HG03135 (cell line): ENCODE data around the gene CEL.
"Not testable (repeated sequence)": the region's sequence is repeated elsewhere in the genome, so short reads cannot be mapped to it uniquely, and the experiment has no call there.

Experiments
- ATAC-seq: cut with Tn5 transposase; IDR thresholded peaks from one replicate; pipeline ENCODE4 v1.9.1; 2021; ENCODE audit warnings: mild to moderate bottlenecking, moderate library complexity; ENCODE audit not compliant: unreplicated experiment

Gene CEL

GRCh38 chr9:133061764-133062145 is at the start of gene CEL:
TSS of gene CEL (plus strand) at chr9:133061981. CDS start at chr9:133062003, 22 bp downstream.
- ATAC-seq: not testable (repeated sequence)

GRCh38 chr9:133014696-133015095 is 47.1 kb upstream of the CEL start:
- no peak for ATAC-seq

- ATAC-seq: no peak
Observed at GRCh38 chr9:133023117-133023890, 38.5 kb upstream of the CEL start.

GRCh38 chr9:133026426-133026825 is 35.4 kb upstream of the CEL start:
- ATAC-seq: no peak

DNA sequence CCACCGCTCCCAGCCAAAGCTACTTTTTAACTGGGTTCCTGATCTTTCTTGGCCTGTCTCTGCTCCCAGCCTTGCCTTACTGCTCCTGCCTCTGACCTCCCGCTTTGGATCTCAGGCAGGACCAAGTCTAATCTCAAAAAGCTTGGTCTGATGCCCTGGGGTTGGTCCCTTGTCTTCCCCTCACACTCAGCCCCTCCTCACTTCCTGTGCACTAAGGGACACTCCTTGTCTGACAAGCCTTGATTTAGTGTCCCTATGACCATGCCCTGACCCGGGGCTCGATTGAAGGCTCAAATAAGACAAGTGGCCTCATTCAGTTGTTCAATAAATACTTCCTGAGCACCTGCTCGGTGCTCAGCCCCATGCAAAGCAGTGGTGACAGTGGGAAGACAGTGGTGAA is 34.6 kb upstream of the CEL start:
- no peak for ATAC-seq

DNA sequence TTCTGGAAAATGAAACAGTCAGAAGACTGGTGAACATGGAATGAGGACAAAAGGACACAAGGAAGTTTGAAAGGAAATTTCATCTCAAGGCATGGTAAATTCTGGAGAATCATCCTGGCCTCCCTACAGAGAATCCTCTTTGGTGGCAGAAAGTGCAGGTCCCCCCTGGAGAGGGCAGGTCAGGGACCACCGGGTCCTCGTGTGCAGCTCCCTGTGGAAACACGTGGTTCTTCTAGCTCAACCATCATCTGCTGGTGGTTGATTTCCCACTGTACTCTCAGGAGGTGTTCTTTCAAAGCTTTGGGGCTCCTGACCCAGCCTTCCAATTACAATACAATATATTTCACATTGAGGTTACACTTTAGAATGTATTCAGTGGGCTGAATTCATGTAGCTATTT is 33.6 kb upstream of the CEL start:
- no peak for ATAC-seq

GRCh38 chr9:133029994-133030316 is 31.8 kb upstream of the CEL start:
- peak; percentile 9 for ATAC-seq

DNA sequence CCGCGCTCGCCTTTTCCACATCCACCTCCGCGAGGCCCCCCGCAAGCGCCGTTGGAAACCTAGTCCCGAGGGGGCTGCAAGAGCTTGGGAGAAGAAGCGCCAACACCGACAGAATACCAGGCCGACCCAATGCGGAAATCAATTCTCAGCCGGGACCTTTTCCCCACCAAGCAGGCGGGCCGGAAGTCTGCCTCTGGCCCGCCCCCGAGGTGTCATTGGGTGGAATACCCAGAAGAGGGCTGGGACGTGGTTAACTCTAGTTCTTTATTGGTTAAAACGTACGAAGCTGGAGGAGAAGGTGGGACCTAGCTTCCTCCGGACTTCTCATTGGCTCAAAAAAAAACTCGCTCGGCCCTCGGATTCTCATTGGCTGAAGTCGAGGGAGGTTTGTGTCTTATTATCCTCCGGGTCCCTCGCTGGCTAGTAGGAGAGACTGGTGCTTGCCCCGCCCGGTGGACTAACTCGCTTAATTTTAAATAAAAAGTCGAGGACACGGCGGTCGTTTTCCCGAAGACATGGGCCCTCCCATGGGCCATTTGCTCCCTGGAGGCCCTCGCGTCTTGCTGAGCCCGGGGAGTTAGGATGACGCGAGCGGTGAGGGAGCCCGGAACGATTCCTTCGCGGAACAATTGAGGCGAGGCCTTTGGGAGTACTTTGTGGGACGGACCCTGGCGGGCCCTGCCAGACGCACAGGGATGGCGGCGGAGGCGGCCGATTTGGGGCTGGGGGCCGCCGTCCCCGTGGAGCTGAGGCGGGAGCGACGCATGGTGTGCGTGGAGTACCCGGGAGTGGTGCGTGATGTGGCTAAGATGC is 31.3 kb upstream of the CEL start, which contains the start of gene GTF3C5:
TSS of gene GTF3C5 (plus strand) at position 681 of the 813 bp plus-strand sequence. CDS start at position 696, 15 bp downstream.
- ATAC-seq: peak; percentile 94

GRCh38 chr9:133031130-133031422 is 30.7 kb upstream of the CEL start:
- ATAC-seq: no peak

GRCh38 chr9:133031496-133031911 is 30.3 kb upstream of the CEL start:
- ATAC-seq: no peak

DNA sequence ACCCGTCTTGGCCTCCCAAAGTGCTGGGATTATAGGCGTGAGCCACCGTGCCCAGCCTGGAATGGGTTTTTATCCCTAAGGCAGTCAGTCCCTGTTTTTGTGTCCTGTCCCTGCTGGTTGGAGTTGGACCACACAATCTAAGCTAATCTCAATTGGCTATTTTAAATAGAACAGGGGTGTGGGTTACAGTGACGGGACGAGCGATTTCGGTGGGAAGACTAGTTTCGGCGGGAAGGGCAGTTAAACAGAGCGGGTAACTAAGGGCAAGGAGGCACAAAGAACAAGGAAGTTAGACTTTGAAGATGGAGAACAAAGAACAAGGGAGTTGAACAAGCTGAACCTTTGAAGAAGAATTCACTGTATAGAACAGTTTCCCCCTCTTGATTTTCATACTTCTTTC is 29.6 kb upstream of the CEL start:
- no peak for ATAC-seq

GRCh38 chr9:133035669-133036068 is 26.1 kb upstream of the CEL start:
- ATAC-seq: no peak

- no peak for ATAC-seq
Observed at GRCh38 chr9:133037775-133038515, 23.8 kb upstream of the CEL start.

- not testable (repeated sequence) for ATAC-seq
Observed at GRCh38 chr9:133040892-133041479, 20.8 kb upstream of the CEL start.

GRCh38 chr9:133041958-133042357 is 19.8 kb upstream of the CEL start:
- no peak for ATAC-seq

DNA sequence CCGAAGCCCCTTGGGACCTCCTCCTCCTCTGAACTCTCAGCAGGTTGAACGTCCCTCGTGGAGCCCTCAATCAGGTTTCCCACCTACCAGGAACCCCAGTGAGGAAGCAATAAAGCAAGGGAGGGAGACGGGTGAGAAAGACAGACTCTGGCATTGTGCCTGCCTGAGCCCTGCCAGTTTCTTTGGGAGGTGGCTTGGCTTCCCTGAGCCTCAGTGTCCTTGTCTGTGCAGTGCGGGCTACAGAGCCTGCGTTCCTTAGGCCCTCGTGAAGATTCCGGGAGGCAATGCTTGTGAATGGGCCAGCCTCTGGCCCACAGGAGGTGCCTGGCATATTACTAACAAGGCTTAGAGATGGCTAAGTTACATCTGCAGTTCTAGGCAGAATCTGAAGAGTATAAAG is 19.1 kb upstream of the CEL start:
- no peak for ATAC-seq

- no peak for ATAC-seq
Observed at GRCh38 chr9:133043449-133044035, 18.2 kb upstream of the CEL start.

DNA sequence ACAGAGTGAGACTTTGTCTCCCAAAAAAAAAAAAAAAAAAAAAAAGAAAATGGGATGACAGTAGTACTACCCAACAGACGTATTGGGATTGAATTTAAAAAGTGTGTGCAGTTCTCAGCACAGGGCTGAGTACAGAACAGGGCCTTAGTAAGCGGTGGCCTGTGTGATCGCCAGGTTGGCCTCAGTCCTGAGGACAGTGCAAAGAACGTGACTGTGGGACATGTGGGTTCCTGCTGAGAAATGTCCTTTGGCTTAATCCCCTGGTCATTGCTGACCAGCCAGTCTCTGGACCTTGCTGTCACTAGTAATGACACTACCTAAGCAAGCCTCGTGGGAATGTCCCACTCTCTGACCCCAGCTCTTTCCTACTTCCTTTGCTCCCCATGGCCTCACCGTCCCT is 17.7 kb upstream of the CEL start:
- no peak for ATAC-seq

- ATAC-seq: no peak
Observed at GRCh38 chr9:133044661-133045060, 17.1 kb upstream of the CEL start.

- no peak for ATAC-seq
Observed at GRCh38 chr9:133045132-133045531, 16.6 kb upstream of the CEL start.
